HepG2 (cell line): ENCODE results near the gene MOG. TPM values are rescaled to one million over a fixed set of nuclear protein-coding genes. Genes with fewer than 3 reads are reported as not detected.

Source experiments
- ATF1 ChIP-seq: IDR thresholded peaks from 2 replicates; pipeline ENCODE4 v1.6.1; 2016; ENCODE audit warnings: mild to moderate bottlenecking, control low read depth
- BCL6 ChIP-seq: IDR thresholded peaks from 2 replicates; pipeline ENCODE4 v1.6.1; 2016; ENCODE audit warnings: missing genetic modification reagents, missing compliant biosample characterization
- CREB3 ChIP-seq: sonication (generic); formaldehyde crosslinking; IDR thresholded peaks from 2 replicates; pipeline ENCODE4 v1.5.0; 2020; ENCODE audit warnings: missing genetic modification reagents
- ELF4 ChIP-seq: sonication (generic); formaldehyde crosslinking; IDR thresholded peaks from 2 replicates; pipeline ENCODE4 v1.5.0; 2020; ENCODE audit warnings: missing genetic modification reagents, mild to moderate bottlenecking, moderate library complexity, borderline replicate concordance
- FIP1L1 ChIP-seq: fragments of 200-400 bp; formaldehyde crosslinking; IDR thresholded peaks from 2 replicates; pipeline ENCODE4 v1.6.1; 2018; ENCODE audit warnings: low read depth, mild to moderate bottlenecking, low read length, moderate library complexity, borderline replicate concordance; ENCODE audit not compliant: insufficient read depth
- FOXP1 ChIP-seq, 2 experiments: fragments of 450-650 bp in 1 of 2; IDR thresholded peaks; 2 replicates each; pipeline ENCODE4 v1.6.1; 2017 to 2018; ENCODE audit warnings: antibody characterized with exemption in 1 of 2
- GATAD2A ChIP-seq: IDR thresholded peaks from 2 replicates; pipeline ENCODE4 v1.6.1; 2016
- GFI1 ChIP-seq: sonication (generic); formaldehyde crosslinking; IDR thresholded peaks from 2 replicates; pipeline ENCODE4 v1.5.0; 2020; ENCODE audit warnings: missing genetic modification reagents, mild to moderate bottlenecking, borderline replicate concordance
- RORA ChIP-seq: sonication (generic); formaldehyde crosslinking; IDR thresholded peaks from 2 replicates; pipeline ENCODE4 v1.5.0; 2020; ENCODE audit warnings: mild to moderate bottlenecking, missing genetic modification reagents, moderate library complexity
- SCMH1 ChIP-seq: sonication (generic); formaldehyde crosslinking; IDR thresholded peaks from 2 replicates; pipeline ENCODE4 v1.9.0; 2021; ENCODE audit warnings: missing genetic modification reagents, mild to moderate bottlenecking, borderline replicate concordance
- SMYD3 ChIP-seq: sonication (generic); formaldehyde crosslinking; IDR thresholded peaks from 2 replicates; pipeline ENCODE4 v1.8.1; 2023; ENCODE audit warnings: mild to moderate bottlenecking, missing genetic modification reagents
- THAP9 ChIP-seq: sonication (generic); formaldehyde crosslinking; IDR thresholded peaks from 2 replicates; pipeline ENCODE4; 2020; ENCODE audit warnings: missing genetic modification reagents, mild to moderate bottlenecking, borderline replicate concordance
- ZNF30 ChIP-seq: sonication (generic); formaldehyde crosslinking; IDR thresholded peaks from 2 replicates; pipeline ENCODE4 v1.5.0; 2020; ENCODE audit warnings: mild to moderate bottlenecking, missing genetic modification reagents
- ZNF367 ChIP-seq: sonication (generic); formaldehyde crosslinking; IDR thresholded peaks from 2 replicates; pipeline ENCODE4 v1.4.0; 2020; ENCODE audit warnings: missing genetic modification reagents, borderline replicate concordance
- ZNF530 ChIP-seq: sonication (generic); formaldehyde crosslinking; IDR thresholded peaks from 2 replicates; pipeline ENCODE4 v1.5.0; 2020; ENCODE audit warnings: low read depth, mild to moderate bottlenecking, missing genetic modification reagents
- ZNF687 ChIP-seq: sonication (generic); formaldehyde crosslinking; IDR thresholded peaks from 2 replicates; pipeline ENCODE4 v1.5.1; 2020; ENCODE audit warnings: mild to moderate bottlenecking, missing genetic modification reagents, moderate library complexity
- ZNF879 ChIP-seq: sonication (generic); formaldehyde crosslinking; IDR thresholded peaks from 2 replicates; pipeline ENCODE4 v1.8.1; 2023; ENCODE audit warnings: missing genetic modification reagents
- polyA plus RNA-seq, 8 experiments: library from polyadenylated mRNA; depleted of rRNA in 3 of 8; stranded (reverse) in 7 of 8; unstranded in 1 of 8; fragments of >200 nt; fragmentation: Illumina TruSeq in 4 of 8; extraction: Trizol in 4 of 8; gene quantifications; 2 replicates each; pipeline versions ENCODE4 v1.2.1 to v1.2.3, GENCODE V29; 2011 to 2016; ENCODE audit warnings: low read depth in 4 of 8, missing spikeins in 1 of 8, mixed read lengths in 1 of 8; ENCODE audit not compliant: insufficient read depth in 1 of 8
- total RNA-seq, 5 experiments: library from RNA; depleted of rRNA; stranded (reverse); fragments of >200 nt; fragmentation: Illumina TruSeq; extraction: Trizol; gene quantifications; 2 replicates each; pipeline ENCODE4 v1.2.3, GENCODE V29; 2016; ENCODE audit warnings: low read depth in 1 of 5
- TF ChIP-seq, protein P1 (sequence below), 2 experiments: fragments of 450-650 bp in 1 of 2; sonication (generic) in 1 of 2; formaldehyde crosslinking; IDR thresholded peaks; 2 replicates each; pipeline versions ENCODE4 v1.5.0 to v1.8.0; 2020 to 2022; ENCODE audit warnings: mild to moderate bottlenecking in 1 of 2, missing genetic modification reagents in 1 of 2

Gene MOG
- total and polyA plus RNA-seq, 2 of the 13 experiments (the other 11 are each of a cell fraction or from before 2014, with no cell fraction given), result not detected

- TF ChIP-seq ZNF367 (CRISPR knock-in tag) (no peak), GFI1 (CRISPR knock-in tag) (no peak), ZNF879 (CRISPR knock-in tag) (no peak), FOXP1 (IDR thresholded peaks at IDR 0.05) (no peak), FOXP1 (CRISPR knock-in tag; IDR thresholded peaks at IDR 0.05) (no peak), GATAD2A (peak; percentile 13; the same call in 1 of the 2 replicates), SCMH1 (CRISPR knock-in tag) (no peak), ZNF30 (CRISPR knock-in tag) (no peak), THAP9 (CRISPR knock-in tag) (peak; percentile 67; the same call in 1 of the 2 replicates), ELF4 (no peak), ZNF687 (CRISPR knock-in tag) (peak; percentile 63), CREB3 (CRISPR knock-in tag) (no peak), SMYD3 (no peak), RORA (CRISPR knock-in tag) (no peak), ATF1 (CRISPR knock-in tag) (peak; percentile 97), FIP1L1 (no peak), BCL6 (CRISPR knock-in tag) (no peak), ZNF530 (CRISPR knock-in tag) (no peak)
- TF ChIP-seq, protein P1, sequence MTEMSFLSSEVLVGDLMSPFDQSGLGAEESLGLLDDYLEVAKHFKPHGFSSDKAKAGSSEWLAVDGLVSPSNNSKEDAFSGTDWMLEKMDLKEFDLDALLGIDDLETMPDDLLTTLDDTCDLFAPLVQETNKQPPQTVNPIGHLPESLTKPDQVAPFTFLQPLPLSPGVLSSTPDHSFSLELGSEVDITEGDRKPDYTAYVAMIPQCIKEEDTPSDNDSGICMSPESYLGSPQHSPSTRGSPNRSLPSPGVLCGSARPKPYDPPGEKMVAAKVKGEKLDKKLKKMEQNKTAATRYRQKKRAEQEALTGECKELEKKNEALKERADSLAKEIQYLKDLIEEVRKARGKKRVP (CRISPR knock-in tag; IDR thresholded peaks at IDR 0.05), result no peak
These were observed 6.9 kb upstream of the MOG start (continued) for GRCh38 chr6:29649701-29650673.
